ENCODE measurements around the gene RFX7.

- TF ChIP-seq CTCF (IDR thresholded peaks at IDR 0.05): no peak
- TF ChIP-seq POLR2A (IDR thresholded peaks at IDR 0.05): no peak
These were observed 7.8 kb upstream of the RFX7 start for GRCh38 chr15:56251315-56252095.

All from Peyer's patch (tissue), 4 donors.